Heart left ventricle (tissue), 13 donors: Measurements from ENCODE around the gene METRNL.

ENCODE experiments used
- CTCF ChIP-seq, 12 donors: fragments of 200-600 bp; sonication (generic) in 4 of 12; IDR thresholded peaks; one replicate each; pipeline versions ENCODE4 v1.5.0 to v1.8.0; 2018 to 2022; ENCODE audit warnings: antibody characterized with exemption in 12 of 12, mild to moderate bottlenecking in 5 of 12
- POLR2A ChIP-seq, 2 donors: fragments of 450-650 bp; IDR thresholded peaks; one replicate each; pipeline ENCODE4 v1.6.1; 2017; ENCODE audit warnings: antibody characterized with exemption in 2 of 2, mild to moderate bottlenecking in 2 of 2, moderate library complexity in 2 of 2
- donor health status: ischemic (EF 13 %, LVEDD 7.1; RV severe dilation, severe dysfunction).
- donor health status: DM: no; HTN: yes; CAD: no.
- donor health status: DM: no; HTN: no; CAD: no.
- donor health status: ischemic (EF 25% LVEDD 6.9; RV normal size, moderate dysfunction).
- donor health status: ischemic (EF 25% LVEDD 5.7; RV mildly dilated, moderate dysfunction).
- donor health status: ischemic (EF 35%, LVEDD 5.7; RV mildly dilated, moderate dysfunction).
- donor health status: nonischemic (EF 11% LVEDD 7.7; RV severe dilation, severe dysfunction).
- donor health status: DM: yes; HTN: yes; CAD: no.
- donor health status: PGD.
- donor health status: ischemic (EF 29% LVEDD 5.4; RV normal size, mild dysfunction).
- donor health status: nonischemic (EF 23%, LVEDD 6.1; RV moderate dilation, normal function).

- no peak for TF ChIP-seq CTCF (IDR thresholded peaks at IDR 0.05)
- TF ChIP-seq POLR2A (IDR thresholded peaks at IDR 0.05) = no peak
These were observed 14.9 kb downstream of the METRNL start for GRCh38 chr17:83094291-83094690.
